NT2/D1 (cell line): ENCODE data around the gene SLC25A41.

ENCODE experiments used
- YY1 ChIP-seq: IDR thresholded peaks from 2 replicates; pipeline ENCODE4 v1.6.1; 2011; ENCODE audit not compliant: insufficient read length, insufficient read depth
- ZNF274 ChIP-seq: IDR thresholded peaks from 2 replicates; pipeline ENCODE4 v1.6.1; 2011; ENCODE audit warnings: mild to moderate bottlenecking, low read depth, low read length

- TF ChIP-seq ZNF274: no peak
- TF ChIP-seq YY1: no peak
These were observed 39.1 kb upstream of the SLC25A41 start for GRCh38 chr19:6472713-6473112.
